HG03039 (cell line): ENCODE data around the gene ZNF846.
"Not testable (repeated sequence)": the region's sequence is repeated elsewhere in the genome, so short reads cannot be mapped to it uniquely, and the experiment has no call there.

Experiments used
- ATAC-seq: cut with Tn5 transposase; IDR thresholded peaks from one replicate; pipeline ENCODE4 v1.9.1; 2021; ENCODE audit warnings: mild to moderate bottlenecking, moderate library complexity; ENCODE audit not compliant: unreplicated experiment

The ZNF846 gene

GRCh38 chr19:9768175-9769112 is at the start of gene ZNF846:
Gene ZNF846, minus strand, starts transcription at chr19:9768738. Its CDS starts 3,788 bp downstream, at chr19:9764950.
- ATAC-seq, result peak; percentile 94

- no peak for ATAC-seq
Measured at GRCh38 chr19:9818175-9818733, 49.7 kb upstream of the ZNF846 start.

- ATAC-seq, result no peak
Measured at GRCh38 chr19:9811139-9811538, 42.6 kb upstream of the ZNF846 start.

- no peak for ATAC-seq
Measured at GRCh38 chr19:9808855-9809824, 40.6 kb upstream of the ZNF846 start.

GRCh38 chr19:9806803-9807202 is 38.3 kb upstream of the ZNF846 start:
- ATAC-seq, result no peak

GRCh38 chr19:9801976-9802375 is 33.4 kb upstream of the ZNF846 start:
- ATAC-seq, result no peak

GRCh38 chr19:9799162-9799561 is 30.6 kb upstream of the ZNF846 start:
- ATAC-seq, result no peak

- no peak for ATAC-seq
Measured at GRCh38 chr19:9797871-9798270, 29.3 kb upstream of the ZNF846 start.

GRCh38 chr19:9796113-9796773 is 27.7 kb upstream of the ZNF846 start:
- no peak for ATAC-seq

GRCh38 chr19:9793071-9793591 is 24.6 kb upstream of the ZNF846 start:
- ATAC-seq, result peak; percentile 6

- peak; percentile 37 for ATAC-seq
Measured at GRCh38 chr19:9792206-9793070, 23.9 kb upstream of the ZNF846 start.

- ATAC-seq, result peak; percentile 33
Measured at GRCh38 chr19:9791552-9792205, 23.1 kb upstream of the ZNF846 start.

GRCh38 chr19:9791073-9791367 is 22.5 kb upstream of the ZNF846 start:
- ATAC-seq, result not testable (repeated sequence)

- ATAC-seq, result not testable (repeated sequence)
Measured at GRCh38 chr19:9789579-9789978, 21.0 kb upstream of the ZNF846 start.

GRCh38 chr19:9789066-9789465 is 20.5 kb upstream of the ZNF846 start:
- no peak for ATAC-seq

GRCh38 chr19:9788604-9789003 is 20.1 kb upstream of the ZNF846 start:
- not testable (repeated sequence) for ATAC-seq

GRCh38 chr19:9786819-9787218 is 18.3 kb upstream of the ZNF846 start:
- no peak for ATAC-seq

GRCh38 chr19:9786342-9786741 is 17.8 kb upstream of the ZNF846 start:
- no peak for ATAC-seq
